Esophagus squamous epithelium (tissue), 5 donors: ENCODE results near the gene SKAP1. TPM values are rescaled to one million over a fixed set of nuclear protein-coding genes. Genes with fewer than 3 reads are reported as not detected.

ENCODE experiments used
- DNase-seq: peaks from one replicate; lab custom pipeline; 2025; lab: John Stamatoyannopoulos, UW
- H3K27ac ChIP-seq, 4 donors: fragments of 200-600 bp; sonication (generic); one replicate each; pipeline ENCODE4 v1.5.1; 2016 to 2019; ENCODE audit warnings: mild to moderate bottlenecking in 1 of 4
- H3K27me3 ChIP-seq, 4 donors: fragments of 200-600 bp; sonication (generic); 1 replicate in 3 of 4; 2 replicates in 1 of 4; pipeline versions ENCODE4 v1.5.1 to v1.6.0; 2017 to 2021; ENCODE audit warnings: antibody characterized with exemption in 1 of 4
- H3K36me3 ChIP-seq, 3 donors: fragments of 200-600 bp; sonication (generic); one replicate each; pipeline ENCODE4 v1.5.1; 2016 to 2019
- H3K4me1 ChIP-seq, 3 donors: fragments of 200-600 bp; sonication (generic); one replicate each; pipeline ENCODE4 v1.5.1; 2017 to 2019
- H3K4me3 ChIP-seq, 4 donors: fragments of 200-600 bp; sonication (generic); 1 replicate in 3 of 4; 2 replicates in 1 of 4; pipeline ENCODE4 v1.5.1; 2016 to 2019; ENCODE audit warnings: mild to moderate bottlenecking in 2 of 4, moderate library complexity in 1 of 4
- H3K9me3 ChIP-seq, 3 donors: fragments of 200-600 bp; sonication (generic); one replicate each; pipeline ENCODE4 v1.5.1; 2016 to 2019
- CTCF ChIP-seq, 6 experiments: fragments of 450-650 bp in 4 of 6; fragments of 200-600 bp in 2 of 6; sonication (generic) in 2 of 6; IDR thresholded peaks; one replicate each; pipeline ENCODE4 v1.5.1; 2016 to 2019; ENCODE audit warnings: antibody characterized with exemption in 6 of 6, mild to moderate bottlenecking in 4 of 6, moderate library complexity in 4 of 6
- POLR2A ChIP-seq, 4 donors: fragments of 450-650 bp; IDR thresholded peaks; one replicate each; pipeline ENCODE4 v1.6.1; 2017; ENCODE audit warnings: antibody characterized with exemption in 4 of 4, mild to moderate bottlenecking in 4 of 4, moderate library complexity in 3 of 4
- WGBS, 2 donors: methylation state at CpG; one replicate each; pipeline ENCODE4 v1.1.5; 2018; 5-methylcytosine and 5-hydroxymethylcytosine counted together
- intact Hi-C: fragments of 100-400 bp; cut with DNase I; formaldehyde crosslinking; loops from one replicate; pipeline ENCODE4 v1.15.0; 2022
- total RNA-seq, 4 donors: library from RNA; depleted of rRNA; stranded (reverse); fragments of >200 nt; gene quantifications; one replicate each; pipeline ENCODE4 v1.1.0, GENCODE V29; 2016
- donor health status: DM: yes; HTN: yes; CAD: no.

SKAP1 gene
- total RNA-seq, 4 donors from 2014 or later = 0.83 to 5.1 (median 3.4) TPM; not detected in 1

GRCh38 chr17:48169926-48170325 lies 260.1 kb downstream of the SKAP1 start:
- intact Hi-C loops = no loop called here
- Histone ChIP-seq H3K9me3 (no peaks in the 10 kb centered on the region), H3K36me3 (no peaks in the 10 kb centered on the region), H3K4me3 (no peak overlapping the region), H3K27me3 (peaks cover 0 to 56% (median 0%) of the 10 kb centered on the region in 4 donors), H3K27ac (no peak overlapping the region), H3K4me1 (no peaks in the 10 kb centered on the region)
- TF ChIP-seq POLR2A (IDR thresholded peaks at IDR 0.05) (no peak), CTCF (IDR thresholded peaks at IDR 0.05) (no peak)
- 82 to 83% methylated on average over 1 of the region's 1 CpG for WGBS, 2 donors
- DNase-seq = no peak

GRCh38 chr17:48163809-48164208 lies 266.2 kb downstream of the SKAP1 start:
- intact Hi-C loops = no loop called here
- no peak for TF ChIP-seq CTCF (IDR thresholded peaks at IDR 0.05)
- TF ChIP-seq POLR2A (IDR thresholded peaks at IDR 0.05) = no peak
- no peak overlapping the region for H3K27ac ChIP-seq
- no peaks in the 10 kb centered on the region for H3K9me3 ChIP-seq
- H3K4me1 ChIP-seq = no peaks in the 10 kb centered on the region
- WGBS, 2 donors = 83 to 85% methylated on average over 1 of the region's 1 CpG
- peaks cover 0 to 27% (median 0%) of the 10 kb centered on the region in 4 donors for H3K27me3 ChIP-seq
- H3K36me3 ChIP-seq = no peaks in the 10 kb centered on the region
- H3K4me3 ChIP-seq = no peak overlapping the region
- DNase-seq = no peak

GRCh38 chr17:48162946-48163506 lies 267.0 kb downstream of the SKAP1 start:
- H3K4me3 ChIP-seq = no peak overlapping the region
- no peaks in the 10 kb centered on the region for H3K36me3 ChIP-seq
- intact Hi-C loops = no loop called here
- peaks cover 0 to 21% (median 0%) of the 10 kb centered on the region in 4 donors for H3K27me3 ChIP-seq
- H3K27ac ChIP-seq = no peak overlapping the region
- WGBS, 2 donors = 29 to 36% methylated on average over 5 of the region's 5 CpGs
- no peaks in the 10 kb centered on the region for H3K4me1 ChIP-seq
- DNase-seq = no peak
- TF ChIP-seq POLR2A (IDR thresholded peaks at IDR 0.05) (no peak), CTCF (IDR thresholded peaks at IDR 0.05) (no peak)
- no peaks in the 10 kb centered on the region for H3K9me3 ChIP-seq

- WGBS, 2 donors = 88 to 90% methylated on average over 5 of the region's 5 CpGs
- TF ChIP-seq POLR2A (IDR thresholded peaks at IDR 0.05) = no peak
- TF ChIP-seq CTCF (IDR thresholded peaks at IDR 0.05) = no peak
- H3K4me1 ChIP-seq = no peaks in the 10 kb centered on the region
- peaks cover 0 to 15% (median 0%) of the 10 kb centered on the region in 4 donors for H3K27me3 ChIP-seq
- H3K36me3 ChIP-seq = no peaks in the 10 kb centered on the region
- H3K27ac ChIP-seq = no peak overlapping the region
- no peaks in the 10 kb centered on the region for H3K9me3 ChIP-seq
- intact Hi-C loops = no loop called here
- no peak for DNase-seq
- no peak overlapping the region for H3K4me3 ChIP-seq
Measured at GRCh38 chr17:48162306-48162934, 267.6 kb downstream of the SKAP1 start.

- intact Hi-C loops = no loop called here
- Histone ChIP-seq H3K27me3 (peaks cover 0 to 8% (median 0%) of the 10 kb centered on the region in 4 donors), H3K4me1 (no peaks in the 10 kb centered on the region), H3K36me3 (no peaks in the 10 kb centered on the region), H3K27ac (no peak overlapping the region), H3K9me3 (no peaks in the 10 kb centered on the region), H3K4me3 (no peak overlapping the region)
- no peak for DNase-seq
- 85 to 93% methylated on average over 4 of the region's 4 CpGs for WGBS, 2 donors
- TF ChIP-seq CTCF (IDR thresholded peaks at IDR 0.05) = no peak
- TF ChIP-seq POLR2A (IDR thresholded peaks at IDR 0.05) = no peak
Measured at GRCh38 chr17:48161127-48161905, 268.7 kb downstream of the SKAP1 start.
